ENCODE measurements around the gene CLSTN1. TPM values are rescaled to one million over a fixed set of nuclear protein-coding genes. Genes with fewer than 3 reads are reported as not detected.

Gene CLSTN1
- polyA plus RNA-seq, 3 donors: 5.2 to 25.2 (median 5.3) TPM

DNA sequence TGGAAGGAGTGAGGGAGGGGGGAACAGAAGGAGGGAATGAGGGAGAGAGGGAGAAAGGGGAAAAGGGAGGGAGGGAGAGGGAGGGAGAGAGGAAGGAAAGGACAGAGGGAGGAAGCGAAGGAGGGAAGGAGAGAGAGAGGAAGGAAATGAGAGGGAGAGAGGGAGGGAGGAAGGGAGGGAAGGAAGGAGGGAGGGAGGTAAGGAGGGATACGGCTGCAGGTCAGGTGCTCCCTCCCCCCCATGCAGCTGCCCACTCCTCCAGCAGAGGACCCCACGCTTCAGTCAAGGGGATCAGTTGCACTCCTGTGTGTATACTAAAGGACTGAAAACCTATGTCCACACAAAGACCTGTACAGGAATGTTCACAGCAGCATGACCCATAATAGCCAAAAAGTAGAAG is 54.8 kb downstream of the CLSTN1 start:
- no peak overlapping the region for H3K4me3 Mint-ChIP-seq

GRCh38 chr1:9767964-9768668 is 55.6 kb downstream of the CLSTN1 start:
- intact Hi-C loops (cut with micrococcal nuclease): no loop called here
- Mint-ChIP-seq H3K27me3 (ENCODE audit: low read depth in 3 of 3) (peaks cover 0 to 4% (median 0%) of the 10 kb centered on the region in 3 donors), H3K4me1 (peaks cover 12% of the 10 kb centered on the region), H3K27ac (peak overlapping the region in 1 of 7 donors; percentile 10), H3K4me3 (no peak overlapping the region), H3K36me3 (peaks cover 17 to 28% of the 10 kb centered on the region in 2 donors), H3K9me3 (no peaks in the 10 kb centered on the region)
- H3K4me2 ChIP-seq (replicated peaks; ENCODE audit: extremely low read depth, low read length, poor library complexity, severe bottlenecking): no peak overlapping the region
- H2AFZ ChIP-seq (ENCODE audit: insufficient read depth, low read depth, low read length, poor library complexity, severe bottlenecking): no peak overlapping the region
- peaks cover 23% of the 10 kb centered on the region for H4K20me1 ChIP-seq (ENCODE audit: insufficient read depth, low read length)
- peaks cover 29% of the 10 kb centered on the region for H3K79me2 ChIP-seq (ENCODE audit: insufficient read depth, low read length)
- no peak for DNase-seq
- H3K4me1 ChIP-seq (ENCODE audit: control insufficient read depth in 1 of 2, insufficient read depth in 2 of 2, low read length in 2 of 2): peaks cover 0 to 8% of the 10 kb centered on the region in 2 donors
- peaks cover 7 to 25% of the 10 kb centered on the region in 2 donors for H3K36me3 ChIP-seq (replicated peaks in 1 of 2; ENCODE audit: control insufficient read depth in 1 of 2, insufficient read depth in 2 of 2, low read length in 2 of 2)
- no peak overlapping the region for H3K27ac ChIP-seq (ENCODE audit: low read depth in 1 of 2, low read length in 2 of 2)
- no peak overlapping the region for H3K9ac ChIP-seq (ENCODE audit: insufficient read depth, low read length, poor library complexity, severe bottlenecking)
- 100% methylated on average over 1 of the region's 24 CpGs for WGBS (ENCODE audit: insufficient coverage)
- TF ChIP-seq CTCF (IDR thresholded peaks at IDR 0.05): no peak
- H3K4me3 ChIP-seq (replicated peaks in 1 of 3; ENCODE audit: low read depth in 2 of 3, low read length in 3 of 3): no peak overlapping the region
- H3K27me3 ChIP-seq (ENCODE audit: control insufficient read depth in 2 of 2, insufficient read depth in 2 of 2, low read length in 2 of 2): no peaks in the 10 kb centered on the region
- H3K9me3 ChIP-seq (replicated peaks in 1 of 2; ENCODE audit: control insufficient read depth in 1 of 2, insufficient read depth in 1 of 2, low read length in 2 of 2): no peaks in the 10 kb centered on the region

More for the DNA sequence above, 54.8 kb downstream of the CLSTN1 start:
- Mint-ChIP-seq H3K27ac (peak overlapping the region in 1 of 7 donors; percentile 54), H3K36me3 (peaks cover 18 to 29% of the 10 kb centered on the region in 2 donors), H3K9me3 (no peaks in the 10 kb centered on the region), H3K27me3 (ENCODE audit: low read depth in 3 of 3) (peaks cover 0 to 4% (median 0%) of the 10 kb centered on the region in 3 donors), H3K4me1 (peaks cover 8% of the 10 kb centered on the region)
- Histone ChIP-seq H3K9me3 (replicated peaks in 1 of 2; ENCODE audit: control insufficient read depth in 1 of 2, insufficient read depth in 1 of 2, low read length in 2 of 2) (no peaks in the 10 kb centered on the region), H3K36me3 (replicated peaks in 1 of 2; ENCODE audit: control insufficient read depth in 1 of 2, insufficient read depth in 2 of 2, low read length in 2 of 2) (peaks cover 9 to 22% of the 10 kb centered on the region in 2 donors), H3K4me3 (replicated peaks in 1 of 3; ENCODE audit: low read depth in 2 of 3, low read length in 3 of 3) (no peak overlapping the region), H3K4me2 (replicated peaks; ENCODE audit: extremely low read depth, low read length, poor library complexity, severe bottlenecking) (no peak overlapping the region), H3K79me2 (ENCODE audit: insufficient read depth, low read length) (peaks cover 20% of the 10 kb centered on the region), H2AFZ (ENCODE audit: insufficient read depth, low read depth, low read length, poor library complexity, severe bottlenecking) (no peak overlapping the region), H3K27me3 (ENCODE audit: control insufficient read depth in 2 of 2, insufficient read depth in 2 of 2, low read length in 2 of 2) (no peaks in the 10 kb centered on the region), H3K9ac (ENCODE audit: insufficient read depth, low read length, poor library complexity, severe bottlenecking) (no peak overlapping the region), H3K27ac (ENCODE audit: low read depth in 1 of 2, low read length in 2 of 2) (no peak overlapping the region), H3K4me1 (ENCODE audit: control insufficient read depth in 1 of 2, insufficient read depth in 2 of 2, low read length in 2 of 2) (peaks cover 0 to 8% of the 10 kb centered on the region in 2 donors), H4K20me1 (ENCODE audit: insufficient read depth, low read length) (peaks cover 17% of the 10 kb centered on the region)
- no peak for TF ChIP-seq CTCF (IDR thresholded peaks at IDR 0.05)
- 50% methylated on average over 2 of the region's 3 CpGs for WGBS (ENCODE audit: insufficient coverage)
- intact Hi-C loops (cut with micrococcal nuclease): no loop called here
- no peak for DNase-seq

All from CD14-positive monocyte (primary cell).